Central memory CD8-positive, alpha-beta T cell (primary cell): ENCODE measurements around the gene TEX19.
"Not testable (repeated sequence)": the region's sequence is repeated elsewhere in the genome, so short reads cannot be mapped to it uniquely, and the experiment has no call there.

Experiments used
- ATAC-seq: fragments of 150-1000 bp; cut with Tn5 transposase; replicated peaks from 2 replicates; pipeline ENCODE4 v1.10.0; 2022; ENCODE audit warnings: mild to moderate bottlenecking, moderate FRiP score, moderate number of reproducible peaks; ENCODE audit not compliant: poor library complexity, severe bottlenecking; ENCODE audit errors: extremely low read depth
- DNase-seq, 2 donors: peaks; one replicate each; pipeline ENCODE4 v3.0.0; 2021; ENCODE audit warnings: low spot score in 2 of 2
- H3K27ac Mint-ChIP-seq: one replicate; pipeline ENCODE4 v1.8.0; 2022; ENCODE audit warnings: low read depth, mild to moderate bottlenecking, moderate library complexity, mixed read lengths
- H3K27me3 Mint-ChIP-seq: one replicate; pipeline ENCODE4 v1.8.0; 2022; ENCODE audit warnings: mixed read lengths
- H3K36me3 Mint-ChIP-seq: one replicate; pipeline ENCODE4 v1.8.0; 2022; ENCODE audit warnings: mild to moderate bottlenecking, moderate library complexity, mixed read lengths; ENCODE audit not compliant: insufficient read depth
- H3K4me1 Mint-ChIP-seq: one replicate; pipeline ENCODE4 v1.8.0; 2022; ENCODE audit warnings: mixed read lengths
- H3K4me3 Mint-ChIP-seq: one replicate; pipeline ENCODE4 v1.8.0; 2022; ENCODE audit warnings: mild to moderate bottlenecking, moderate library complexity, mixed read lengths
- H3K9me3 Mint-ChIP-seq: one replicate; pipeline ENCODE4 v1.8.0; 2022; ENCODE audit warnings: mixed read lengths

The TEX19 gene

DNA sequence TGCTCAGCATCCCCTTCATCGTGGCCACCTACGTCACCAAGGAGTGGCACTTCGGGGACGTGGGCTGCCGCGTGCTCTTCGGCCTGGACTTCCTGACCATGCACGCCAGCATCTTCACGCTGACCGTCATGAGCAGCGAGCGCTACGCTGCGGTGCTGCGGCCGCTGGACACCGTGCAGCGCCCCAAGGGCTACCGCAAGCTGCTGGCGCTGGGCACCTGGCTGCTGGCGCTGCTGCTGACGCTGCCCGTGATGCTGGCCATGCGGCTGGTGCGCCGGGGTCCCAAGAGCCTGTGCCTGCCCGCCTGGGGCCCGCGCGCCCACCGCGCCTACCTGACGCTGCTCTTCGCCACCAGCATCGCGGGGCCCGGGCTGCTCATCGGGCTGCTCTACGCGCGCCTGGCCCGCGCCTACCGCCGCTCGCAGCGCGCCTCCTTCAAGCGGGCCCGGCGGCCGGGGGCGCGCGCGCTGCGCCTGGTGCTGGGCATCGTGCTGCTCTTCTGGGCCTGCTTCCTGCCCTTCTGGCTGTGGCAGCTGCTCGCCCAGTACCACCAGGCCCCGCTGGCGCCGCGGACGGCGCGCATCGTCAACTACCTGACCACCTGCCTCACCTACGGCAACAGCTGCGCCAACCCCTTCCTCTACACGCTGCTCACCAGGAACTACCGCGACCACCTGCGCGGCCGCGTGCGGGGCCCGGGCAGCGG is 15.7 kb downstream of the TEX19 start:
- ATAC-seq = no peak
- Mint-ChIP-seq H3K27ac (no peak overlapping the region), H3K36me3 (peaks cover 2% of the 10 kb centered on the region), H3K27me3 (peaks cover 51% of the 10 kb centered on the region), H3K4me3 (no peak overlapping the region), H3K9me3 (no peaks in the 10 kb centered on the region), H3K4me1 (peaks cover 14% of the 10 kb centered on the region)
- DNase-seq = no peak

DNA sequence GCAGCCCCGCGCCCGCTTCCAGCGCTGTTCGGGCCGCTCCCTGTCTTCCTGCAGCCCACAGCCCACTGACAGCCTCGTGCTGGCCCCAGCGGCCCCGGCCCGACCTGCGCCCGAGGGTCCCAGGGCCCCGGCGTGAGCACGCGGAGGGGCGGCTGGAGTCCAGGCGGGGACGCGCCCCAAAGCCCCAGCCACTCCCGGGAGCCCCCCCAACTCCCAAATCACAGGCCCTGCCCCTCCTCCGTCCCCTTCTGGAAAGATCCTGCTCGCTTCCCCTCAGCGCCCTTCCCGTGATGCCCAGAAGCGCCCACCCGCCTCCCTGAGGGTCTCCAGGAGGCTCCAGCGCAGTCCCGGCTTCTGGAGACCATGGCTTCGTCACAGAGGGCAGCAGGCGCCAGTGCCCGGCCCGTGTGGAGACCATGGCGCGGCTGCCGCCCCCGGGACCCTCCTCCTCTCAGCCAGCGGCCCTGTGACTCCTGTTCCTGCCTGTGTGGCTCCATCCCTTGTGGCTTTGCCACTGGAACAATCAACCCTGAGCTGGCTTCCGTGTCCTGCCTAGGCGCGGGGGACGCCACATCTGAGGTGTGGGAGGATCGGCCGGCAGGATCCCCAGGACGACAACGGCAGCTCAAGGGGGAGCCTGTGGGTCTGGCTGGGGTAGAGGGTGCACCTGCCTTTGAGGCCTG is 16.5 kb downstream of the TEX19 start:
- no peak for ATAC-seq
- peaks cover 18% of the 10 kb centered on the region for H3K4me1 Mint-ChIP-seq
- H3K4me3 Mint-ChIP-seq = no peak overlapping the region
- DNase-seq = no peak
- no peak overlapping the region for H3K27ac Mint-ChIP-seq
- H3K36me3 Mint-ChIP-seq = peaks cover 2% of the 10 kb centered on the region
- peaks cover 51% of the 10 kb centered on the region for H3K27me3 Mint-ChIP-seq
- H3K9me3 Mint-ChIP-seq = no peaks in the 10 kb centered on the region

DNA sequence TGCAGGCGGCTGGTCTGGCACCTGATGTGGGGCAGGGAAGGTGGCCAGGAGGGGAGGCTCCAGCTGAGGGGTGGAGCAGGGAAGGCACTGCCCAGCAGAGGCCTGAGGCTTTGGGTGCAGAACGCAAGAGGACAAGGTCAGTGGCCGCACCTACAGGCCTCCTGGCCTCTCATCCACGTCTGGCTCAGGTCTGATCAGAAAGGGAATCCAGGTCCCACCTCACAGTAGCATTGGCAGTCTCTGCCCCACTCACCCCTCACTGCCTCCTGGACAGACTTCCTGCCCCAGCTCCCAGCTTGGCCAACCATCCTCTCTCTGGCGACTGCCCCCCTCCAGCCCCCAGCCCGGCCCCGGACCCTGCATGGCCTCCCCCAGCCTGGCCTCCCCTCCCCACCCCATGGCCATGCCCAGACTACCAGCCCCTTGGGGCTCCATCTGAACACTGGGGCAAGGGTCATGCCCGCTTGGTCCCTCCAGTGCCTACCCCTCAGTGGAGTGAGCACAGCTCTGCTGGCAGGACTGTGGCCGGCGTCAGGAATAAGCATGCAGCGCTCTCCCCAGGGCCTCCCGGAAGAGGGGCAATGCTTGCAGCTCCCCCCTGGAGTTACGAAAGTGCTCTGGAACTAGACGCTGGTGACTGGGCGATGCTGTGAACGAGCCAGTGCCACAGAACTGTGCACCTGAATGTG is 17.1 kb downstream of the TEX19 start:
- Mint-ChIP-seq H3K27me3 (peaks cover 51% of the 10 kb centered on the region), H3K4me1 (peaks cover 15% of the 10 kb centered on the region), H3K27ac (no peak overlapping the region), H3K9me3 (no peaks in the 10 kb centered on the region), H3K36me3 (peaks cover 2% of the 10 kb centered on the region), H3K4me3 (no peak overlapping the region)
- ATAC-seq (no peak), DNase-seq (no peak)

DNA sequence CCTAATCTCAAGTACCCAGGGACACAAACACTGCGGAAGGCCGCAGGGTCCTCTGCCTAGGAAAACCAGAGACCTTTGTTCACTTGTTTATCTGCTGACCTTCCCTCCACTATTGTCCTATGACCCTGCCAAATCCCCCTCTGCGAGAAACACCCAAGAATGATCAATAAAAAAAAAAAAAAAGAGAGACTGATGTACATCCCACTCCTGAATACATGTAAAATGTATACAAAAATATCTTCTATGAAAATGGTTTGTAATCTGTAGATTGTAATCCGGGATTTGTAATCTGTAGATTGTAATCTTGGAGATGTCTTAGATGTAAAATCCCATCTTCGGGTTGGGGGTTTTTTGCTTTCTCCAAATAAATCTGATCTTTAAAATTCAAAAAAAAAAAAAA is 18.2 kb downstream of the TEX19 start:
- H3K36me3 Mint-ChIP-seq, ATAC-seq, H3K27ac Mint-ChIP-seq, H3K9me3 Mint-ChIP-seq, DNase-seq, H3K4me3 Mint-ChIP-seq: not testable (repeated sequence)
- H3K4me1 Mint-ChIP-seq = peaks cover 18% of the 10 kb centered on the region
- H3K27me3 Mint-ChIP-seq = peaks cover 55% of the 10 kb centered on the region

DNA sequence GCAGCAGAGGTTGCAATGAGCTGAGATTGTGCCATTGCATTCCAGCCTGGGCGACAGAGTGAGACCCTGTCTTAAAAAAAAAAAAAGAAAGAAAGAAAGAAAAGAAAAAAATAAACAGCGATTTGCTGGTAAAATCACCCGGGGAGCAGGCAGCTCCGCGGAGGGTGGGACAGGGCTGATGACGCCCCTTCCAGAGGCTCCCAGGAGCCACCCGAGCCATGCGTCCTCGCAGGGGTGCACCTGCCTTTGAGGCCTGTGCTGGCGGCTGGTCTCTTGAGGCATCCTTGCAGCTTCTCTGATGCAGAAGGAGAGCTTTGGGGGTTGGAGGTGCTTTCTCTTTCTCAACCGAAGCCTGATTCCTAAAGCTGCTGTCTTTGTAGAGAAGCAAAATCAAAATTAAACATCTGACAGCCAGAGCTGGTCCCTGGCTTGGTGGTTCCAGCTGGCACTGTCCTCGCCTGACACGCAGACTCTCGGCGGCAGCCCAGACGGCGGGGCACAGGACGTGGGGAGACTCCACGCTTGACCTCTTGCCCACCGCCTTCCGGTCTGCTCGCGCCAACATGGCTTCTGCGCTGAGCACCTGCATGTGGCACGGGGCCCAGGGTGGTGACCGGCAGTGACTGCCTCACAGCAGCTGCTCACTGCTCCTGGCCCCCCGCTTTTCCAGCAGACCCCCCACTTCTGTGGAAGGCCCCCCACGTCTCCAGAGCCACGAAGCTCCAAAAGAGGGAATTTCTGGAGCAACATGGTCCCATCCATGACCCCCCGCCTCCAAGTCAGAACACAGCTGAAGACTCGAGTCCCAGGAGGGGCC is 19.1 kb downstream of the TEX19 start:
- Mint-ChIP-seq H3K36me3 (peaks cover 3% of the 10 kb centered on the region), H3K4me3 (no peak overlapping the region), H3K4me1 (peaks cover 14% of the 10 kb centered on the region), H3K9me3 (no peaks in the 10 kb centered on the region), H3K27ac (no peak overlapping the region), H3K27me3 (peaks cover 47% of the 10 kb centered on the region)
- ATAC-seq (no peak), DNase-seq (no peak)

DNA sequence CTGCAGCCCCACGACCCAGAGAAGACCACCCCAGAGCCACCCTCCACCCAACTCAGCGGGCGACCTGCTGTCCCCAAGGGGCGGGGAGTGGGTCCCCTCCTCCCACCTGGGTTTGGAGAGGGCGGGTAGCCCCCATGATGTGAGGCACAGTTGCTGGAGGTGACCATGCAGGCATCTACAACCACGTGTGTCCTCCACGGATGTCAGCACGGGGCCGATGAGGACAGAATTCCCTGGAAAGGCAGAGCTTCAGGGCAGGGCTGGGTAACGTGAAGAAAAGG is 19.6 kb downstream of the TEX19 start:
- Mint-ChIP-seq H3K9me3 (no peaks in the 10 kb centered on the region), H3K4me1 (peaks cover 12% of the 10 kb centered on the region), H3K4me3 (no peak overlapping the region), H3K36me3 (peaks cover 3% of the 10 kb centered on the region), H3K27ac (no peak overlapping the region), H3K27me3 (peaks cover 41% of the 10 kb centered on the region)
- no peak for ATAC-seq
- DNase-seq = no peak

DNA sequence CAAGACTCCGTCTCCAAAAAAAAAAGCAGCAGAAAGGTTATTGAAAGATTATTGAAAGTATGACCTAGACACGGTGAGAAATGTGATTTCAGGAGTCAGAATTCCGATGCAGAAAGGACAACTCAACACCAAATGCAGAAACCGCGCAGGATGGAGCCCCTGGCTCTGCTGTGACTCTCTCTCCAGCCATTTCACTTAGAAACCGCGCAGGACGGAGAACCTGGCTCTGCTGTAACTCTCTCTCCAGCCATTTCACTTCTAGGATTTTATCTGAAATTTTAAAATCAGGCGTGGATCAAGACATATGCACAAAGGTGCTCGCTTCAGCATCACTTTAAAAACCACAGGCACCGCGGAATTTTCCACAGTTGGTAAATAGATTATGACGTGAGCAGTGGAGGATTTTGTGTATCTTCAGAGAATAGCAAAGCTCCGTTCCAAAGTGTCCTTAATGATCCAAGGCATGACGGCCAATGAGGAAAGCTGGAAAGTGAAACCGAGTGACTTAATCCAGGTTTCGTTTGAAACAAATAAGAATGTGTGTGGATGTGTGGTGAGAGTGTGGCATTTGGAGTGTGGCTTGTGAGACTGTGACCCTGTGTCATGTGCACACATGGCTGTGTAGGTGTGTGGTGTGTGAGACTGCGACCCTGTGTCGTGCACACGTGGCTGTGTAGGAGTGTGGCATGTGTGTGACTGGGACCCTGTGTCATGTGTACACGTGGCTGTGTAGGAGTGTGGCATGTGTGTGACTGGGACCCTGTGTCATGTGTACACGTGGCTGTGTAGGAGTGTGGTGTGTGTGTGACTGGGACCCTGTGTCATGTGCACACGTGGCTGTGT is 22.0 kb downstream of the TEX19 start:
- Mint-ChIP-seq H3K27ac (no peak overlapping the region), H3K9me3 (no peaks in the 10 kb centered on the region), H3K27me3 (peaks cover 40% of the 10 kb centered on the region), H3K4me3 (no peak overlapping the region), H3K36me3 (peaks cover 3% of the 10 kb centered on the region), H3K4me1 (peaks cover 12% of the 10 kb centered on the region)
- ATAC-seq (no peak), DNase-seq (no peak)

DNA sequence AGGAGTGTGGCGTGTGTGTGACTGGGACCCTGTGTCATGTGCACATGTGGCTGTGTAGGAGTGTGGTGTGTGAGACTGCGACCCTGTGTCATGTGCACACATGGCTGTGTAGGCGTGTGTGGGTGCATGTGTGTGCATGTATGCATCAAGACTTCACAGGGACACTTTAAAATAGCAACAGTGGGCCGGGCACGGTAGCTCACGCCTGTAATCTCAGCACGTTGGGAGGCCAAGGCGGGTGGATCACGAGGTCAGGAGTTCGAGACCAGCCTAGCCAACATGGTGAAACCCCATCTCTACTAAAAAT is 22.6 kb downstream of the TEX19 start:
- Mint-ChIP-seq H3K27me3 (peaks cover 40% of the 10 kb centered on the region), H3K4me1 (peaks cover 12% of the 10 kb centered on the region)
- not testable (repeated sequence) for H3K4me3 Mint-ChIP-seq, H3K27ac Mint-ChIP-seq, ATAC-seq, DNase-seq, H3K9me3 Mint-ChIP-seq, H3K36me3 Mint-ChIP-seq

DNA sequence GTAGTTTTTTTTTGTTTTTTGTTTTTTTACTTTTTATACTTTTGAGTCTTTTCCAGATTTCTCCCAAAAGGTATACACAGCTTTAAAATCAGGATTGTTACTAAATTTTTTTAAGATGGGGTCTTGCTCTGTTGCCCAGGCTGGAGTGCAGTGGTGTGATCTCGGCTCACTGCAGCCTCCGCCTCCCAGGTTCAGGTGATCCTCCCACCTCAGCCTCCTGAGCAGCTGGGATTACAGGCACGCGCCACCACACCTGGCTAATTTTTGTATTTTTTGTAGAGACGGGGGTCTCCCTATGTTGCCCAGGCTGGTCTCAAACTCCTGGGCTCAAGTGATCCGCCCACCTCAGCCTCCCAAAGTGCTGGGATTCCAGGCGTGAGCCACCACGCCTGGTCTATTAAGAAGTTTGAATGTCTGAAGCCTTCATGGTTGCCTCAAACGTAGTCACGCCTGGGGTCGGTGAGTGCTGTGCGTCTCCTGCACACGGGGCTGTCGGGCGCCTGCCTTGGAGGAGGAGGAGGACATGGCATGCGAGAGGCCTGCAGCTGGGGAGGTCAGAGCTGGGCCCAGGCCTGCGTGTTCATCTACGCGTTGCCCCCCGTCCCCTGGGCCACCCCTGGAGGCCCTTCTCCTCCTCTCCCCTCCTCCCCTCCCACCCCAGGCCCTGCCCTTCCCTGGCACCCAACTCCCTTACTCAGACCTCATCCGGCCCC is 23.3 kb downstream of the TEX19 start:
- not testable (repeated sequence) for ATAC-seq
- Mint-ChIP-seq H3K27me3 (peaks cover 38% of the 10 kb centered on the region), H3K4me1 (peaks cover 12% of the 10 kb centered on the region)

DNA sequence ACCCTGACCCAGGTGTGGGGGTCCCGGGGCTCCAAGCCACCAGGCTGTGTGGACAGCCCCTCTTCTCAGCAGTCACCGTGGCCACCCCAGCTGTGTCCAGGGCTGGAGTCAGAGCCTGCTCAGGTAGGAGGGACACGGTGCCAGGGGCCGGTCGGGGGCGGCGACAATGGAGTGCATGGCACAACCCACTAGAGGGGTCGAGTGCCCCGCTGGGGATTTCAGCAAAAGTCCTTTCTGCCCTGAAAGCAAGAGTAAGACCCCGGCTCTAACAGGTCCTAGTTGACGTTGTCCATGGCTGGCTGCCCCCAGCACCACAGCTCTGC is 23.8 kb downstream of the TEX19 start:
- Mint-ChIP-seq H3K27me3 (peaks cover 34% of the 10 kb centered on the region), H3K9me3 (no peaks in the 10 kb centered on the region), H3K36me3 (peaks cover 3% of the 10 kb centered on the region), H3K4me1 (peaks cover 12% of the 10 kb centered on the region), H3K4me3 (no peak overlapping the region), H3K27ac (peak overlapping the region; percentile 35)
- DNase-seq (no peak), ATAC-seq (no peak)

More for the DNA sequence above, 23.3 kb downstream of the TEX19 start:
- DNase-seq, H3K36me3 Mint-ChIP-seq, H3K4me3 Mint-ChIP-seq, H3K9me3 Mint-ChIP-seq: not testable (repeated sequence)
- peak overlapping the region; percentile 35 for H3K27ac Mint-ChIP-seq

DNA sequence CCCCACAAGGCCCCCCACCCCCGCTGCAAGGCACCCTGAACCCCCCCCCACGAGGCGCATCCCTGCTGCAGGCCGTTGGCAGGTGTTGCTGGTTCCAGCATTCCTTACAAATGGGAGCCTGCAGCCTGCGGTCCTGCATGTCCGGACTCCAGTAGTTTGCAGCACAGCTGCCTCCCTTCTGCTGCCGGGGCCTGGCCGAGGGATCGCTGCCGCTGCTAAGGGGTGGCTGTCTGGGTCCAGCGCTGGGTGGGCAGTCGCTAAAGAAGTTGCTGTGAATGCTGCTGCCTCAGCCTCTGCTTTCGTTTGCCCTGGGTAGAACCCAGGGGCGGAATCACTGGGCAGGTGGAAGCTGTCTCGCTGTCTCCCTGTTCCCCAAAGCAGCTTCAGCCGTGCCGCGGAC is 24.4 kb downstream of the TEX19 start:
- no peak overlapping the region for H3K27ac Mint-ChIP-seq
- peaks cover 33% of the 10 kb centered on the region for H3K27me3 Mint-ChIP-seq
- peaks cover 3% of the 10 kb centered on the region for H3K36me3 Mint-ChIP-seq
- no peak for ATAC-seq
- H3K4me1 Mint-ChIP-seq = peaks cover 12% of the 10 kb centered on the region
- H3K9me3 Mint-ChIP-seq = no peaks in the 10 kb centered on the region
- DNase-seq = no peak
- H3K4me3 Mint-ChIP-seq = no peak overlapping the region
